Activated naive CD8-positive, alpha-beta T cell treated with anti-CD3 and anti-CD28 coated beads, Interleukin-2, amount 50 U/mL, for 24 hours (primary cell): ENCODE results near the gene RNF157.

Source experiments
- ATAC-seq: fragments of 150-1000 bp; cut with Tn5 transposase; one replicate; pipeline ENCODE4 v1.10.0; 2021
- DNase-seq: peaks from one replicate; pipeline ENCODE4 v3.0.0; 2021
- H3K27ac Mint-ChIP-seq: one replicate; pipeline ENCODE4 v1.8.0; 2021; ENCODE audit warnings: mild to moderate bottlenecking, mixed read lengths
- H3K27me3 Mint-ChIP-seq: one replicate; pipeline ENCODE4 v1.8.0; 2021; ENCODE audit warnings: mixed read lengths
- H3K36me3 Mint-ChIP-seq: one replicate; pipeline ENCODE4 v1.8.0; 2021; ENCODE audit warnings: low read depth, mixed read lengths
- H3K4me1 Mint-ChIP-seq: one replicate; pipeline ENCODE4 v1.8.0; 2021; ENCODE audit warnings: mixed read lengths
- H3K4me3 Mint-ChIP-seq: one replicate; pipeline ENCODE4 v1.8.0; 2021; ENCODE audit warnings: mild to moderate bottlenecking, moderate library complexity, mixed read lengths
- H3K9me3 Mint-ChIP-seq: one replicate; pipeline ENCODE4 v1.8.0; 2021; ENCODE audit warnings: mixed read lengths

Gene RNF157

GRCh38 chr17:76123191-76123499, 117.1 kb downstream of the RNF157 start:
- DNase-seq: no peak
- Mint-ChIP-seq H3K36me3 (no peaks in the 10 kb centered on the region), H3K9me3 (no peaks in the 10 kb centered on the region), H3K27me3 (no peaks in the 10 kb centered on the region), H3K4me1 (peaks cover 21% of the 10 kb centered on the region), H3K27ac (peak overlapping the region; percentile 35), H3K4me3 (no peak overlapping the region)
- no peak for ATAC-seq

GRCh38 chr17:76122431-76123190, 117.7 kb downstream of the RNF157 start:
- Mint-ChIP-seq H3K27ac (peak overlapping the region; percentile 74), H3K4me1 (peaks cover 21% of the 10 kb centered on the region), H3K27me3 (no peaks in the 10 kb centered on the region), H3K9me3 (no peaks in the 10 kb centered on the region), H3K36me3 (no peaks in the 10 kb centered on the region), H3K4me3 (no peak overlapping the region)
- ATAC-seq (no peak), DNase-seq (no peak)

DNA sequence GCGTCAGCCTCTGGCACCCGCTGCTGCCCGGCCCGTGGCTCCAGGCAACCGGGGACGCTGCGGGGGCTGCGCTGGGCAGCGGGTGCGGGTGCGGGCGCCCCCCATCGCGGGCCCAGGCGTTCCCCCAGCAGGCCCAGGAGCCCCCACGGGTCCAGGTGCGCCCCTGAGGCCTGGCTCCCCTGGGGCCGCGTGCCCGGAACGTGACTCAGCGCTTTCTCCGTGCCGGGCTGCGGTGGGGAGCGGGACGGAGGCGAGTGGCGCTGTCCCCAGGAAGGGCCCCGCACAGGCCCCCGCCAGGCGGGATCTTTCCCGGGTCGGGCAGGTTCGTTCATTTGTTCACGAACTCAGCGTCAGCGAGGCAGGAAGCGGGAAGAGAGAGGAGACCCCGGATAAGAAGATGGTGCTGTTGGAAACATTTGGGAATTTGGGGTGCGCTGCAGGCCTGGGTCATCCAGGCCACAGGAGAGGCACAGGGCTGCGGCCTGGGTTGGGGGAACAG, 118.3 kb downstream of the RNF157 start:
- DNase-seq (peak; percentile 38), ATAC-seq (no peak)
- Mint-ChIP-seq H3K9me3 (no peaks in the 10 kb centered on the region), H3K27ac (peak overlapping the region; percentile 74), H3K27me3 (no peaks in the 10 kb centered on the region), H3K36me3 (no peaks in the 10 kb centered on the region), H3K4me3 (no peak overlapping the region), H3K4me1 (peaks cover 18% of the 10 kb centered on the region)

- Mint-ChIP-seq H3K36me3 (no peaks in the 10 kb centered on the region), H3K4me3 (no peak overlapping the region), H3K4me1 (peaks cover 8% of the 10 kb centered on the region), H3K27me3 (no peaks in the 10 kb centered on the region), H3K27ac (no peak overlapping the region), H3K9me3 (no peaks in the 10 kb centered on the region)
- no peak for ATAC-seq
- DNase-seq: no peak
Measured at GRCh38 chr17:76120658-76121008, 119.7 kb downstream of the RNF157 start.

GRCh38 chr17:76119409-76120371, 120.6 kb downstream of the RNF157 start:
- ATAC-seq: no peak
- Mint-ChIP-seq H3K4me3 (no peak overlapping the region), H3K27ac (no peak overlapping the region), H3K27me3 (no peaks in the 10 kb centered on the region), H3K9me3 (no peaks in the 10 kb centered on the region), H3K4me1 (peaks cover 8% of the 10 kb centered on the region), H3K36me3 (no peaks in the 10 kb centered on the region)
- no peak for DNase-seq

DNA sequence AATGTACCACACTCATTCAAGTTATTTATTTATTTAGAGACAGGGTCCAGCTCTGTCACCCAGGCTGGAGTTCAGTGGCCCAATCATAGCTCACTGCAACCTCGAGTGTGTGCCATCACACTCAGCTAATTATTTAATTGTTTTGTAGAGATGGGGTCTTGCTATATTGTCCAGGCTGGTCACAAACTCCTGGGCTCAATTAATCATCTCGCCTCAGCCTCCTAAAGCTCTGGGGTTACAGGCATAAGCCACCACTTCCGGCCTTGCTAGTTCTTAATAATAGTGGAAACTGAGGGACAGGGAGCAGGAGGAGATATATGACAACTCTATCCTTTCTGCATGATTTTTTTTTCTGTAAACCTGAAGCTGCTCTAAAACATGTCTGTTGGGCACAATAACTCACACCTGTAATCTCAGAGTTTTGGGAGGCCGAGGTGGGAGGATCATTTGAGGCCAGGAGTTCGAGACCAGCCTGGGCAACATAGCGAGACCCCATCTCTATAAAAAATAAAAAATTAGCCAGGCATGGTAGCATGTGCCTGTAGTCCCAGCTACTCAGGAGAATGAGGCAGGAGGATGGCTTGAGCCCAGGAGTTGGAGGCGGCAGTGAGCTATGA, 125.0 kb downstream of the RNF157 start:
- H3K27me3 Mint-ChIP-seq: no peaks in the 10 kb centered on the region
- no peaks in the 10 kb centered on the region for H3K9me3 Mint-ChIP-seq
- no peak overlapping the region for H3K4me3 Mint-ChIP-seq
- ATAC-seq: no peak
- no peaks in the 10 kb centered on the region for H3K4me1 Mint-ChIP-seq
- no peak for DNase-seq
- H3K27ac Mint-ChIP-seq: no peak overlapping the region
- no peaks in the 10 kb centered on the region for H3K36me3 Mint-ChIP-seq

GRCh38 chr17:76111956-76112355, 128.3 kb downstream of the RNF157 start:
- Mint-ChIP-seq H3K27me3 (no peaks in the 10 kb centered on the region), H3K4me1 (no peaks in the 10 kb centered on the region), H3K36me3 (no peaks in the 10 kb centered on the region), H3K4me3 (no peak overlapping the region), H3K27ac (no peak overlapping the region), H3K9me3 (no peaks in the 10 kb centered on the region)
- DNase-seq: no peak
- no peak for ATAC-seq

GRCh38 chr17:76107509-76107908, 132.8 kb downstream of the RNF157 start:
- ATAC-seq: no peak
- no peaks in the 10 kb centered on the region for H3K27me3 Mint-ChIP-seq
- no peaks in the 10 kb centered on the region for H3K36me3 Mint-ChIP-seq
- no peaks in the 10 kb centered on the region for H3K9me3 Mint-ChIP-seq
- no peak overlapping the region for H3K27ac Mint-ChIP-seq
- no peak for DNase-seq
- H3K4me1 Mint-ChIP-seq: peaks cover 12% of the 10 kb centered on the region
- H3K4me3 Mint-ChIP-seq: no peak overlapping the region

- Mint-ChIP-seq H3K4me1 (peaks cover 17% of the 10 kb centered on the region), H3K9me3 (no peaks in the 10 kb centered on the region), H3K27ac (peak overlapping the region; percentile 3), H3K27me3 (no peaks in the 10 kb centered on the region), H3K36me3 (no peaks in the 10 kb centered on the region), H3K4me3 (no peak overlapping the region)
- ATAC-seq: no peak
- DNase-seq: no peak
Measured at GRCh38 chr17:76106703-76107102, 133.6 kb downstream of the RNF157 start.

GRCh38 chr17:76104896-76105231, 135.4 kb downstream of the RNF157 start:
- peak overlapping the region; percentile 95 for H3K27ac Mint-ChIP-seq
- peak overlapping the region; percentile 96 for H3K4me3 Mint-ChIP-seq
- ATAC-seq (no peak), DNase-seq (no peak)
- no peaks in the 10 kb centered on the region for H3K27me3 Mint-ChIP-seq
- H3K4me1 Mint-ChIP-seq: peaks cover 19% of the 10 kb centered on the region
- H3K36me3 Mint-ChIP-seq: peaks cover 7% of the 10 kb centered on the region
- no peaks in the 10 kb centered on the region for H3K9me3 Mint-ChIP-seq

DNA sequence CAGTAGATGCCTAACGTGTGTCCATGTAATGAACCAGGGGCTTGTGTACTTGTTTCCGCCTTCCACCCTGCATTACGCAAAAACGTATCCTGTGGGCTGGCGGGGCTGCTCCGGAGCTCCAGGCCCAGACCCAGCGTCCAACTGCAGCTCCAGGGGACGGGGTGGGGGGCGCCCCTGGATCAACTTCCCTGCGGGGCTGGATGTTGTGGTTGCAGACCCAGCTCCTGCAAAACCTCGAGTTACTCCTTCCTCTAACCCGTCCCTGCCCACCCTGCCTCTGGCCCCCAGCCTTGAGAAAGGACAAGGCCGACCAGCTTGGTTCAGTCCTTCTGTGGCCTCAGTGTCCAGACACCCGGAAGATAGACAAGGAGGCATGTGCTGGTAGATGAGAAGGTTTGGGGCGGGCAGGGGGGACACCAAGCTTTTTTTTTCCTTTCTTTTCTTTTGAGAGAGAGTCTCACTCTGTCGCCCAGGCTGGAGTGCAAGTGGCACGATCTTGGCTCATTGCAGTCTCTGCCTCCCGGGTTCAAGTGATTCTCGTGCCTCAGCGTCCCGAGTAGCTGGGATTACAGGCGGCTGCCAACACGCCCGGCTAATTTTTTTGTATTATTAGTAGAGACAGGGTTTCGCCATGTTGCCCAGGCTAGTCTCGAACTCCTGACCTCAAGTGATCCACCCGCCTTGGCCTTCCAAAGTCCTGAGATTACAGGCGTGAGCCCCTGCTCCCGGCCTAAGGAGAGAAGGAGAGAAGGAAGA, 136.0 kb downstream of the RNF157 start:
- Mint-ChIP-seq H3K27ac (peak overlapping the region; percentile 95), H3K4me3 (peak overlapping the region; percentile 96), H3K27me3 (no peaks in the 10 kb centered on the region), H3K9me3 (no peaks in the 10 kb centered on the region), H3K36me3 (peaks cover 7% of the 10 kb centered on the region), H3K4me1 (peaks cover 19% of the 10 kb centered on the region)
- DNase-seq: no peak
- no peak for ATAC-seq

DNA sequence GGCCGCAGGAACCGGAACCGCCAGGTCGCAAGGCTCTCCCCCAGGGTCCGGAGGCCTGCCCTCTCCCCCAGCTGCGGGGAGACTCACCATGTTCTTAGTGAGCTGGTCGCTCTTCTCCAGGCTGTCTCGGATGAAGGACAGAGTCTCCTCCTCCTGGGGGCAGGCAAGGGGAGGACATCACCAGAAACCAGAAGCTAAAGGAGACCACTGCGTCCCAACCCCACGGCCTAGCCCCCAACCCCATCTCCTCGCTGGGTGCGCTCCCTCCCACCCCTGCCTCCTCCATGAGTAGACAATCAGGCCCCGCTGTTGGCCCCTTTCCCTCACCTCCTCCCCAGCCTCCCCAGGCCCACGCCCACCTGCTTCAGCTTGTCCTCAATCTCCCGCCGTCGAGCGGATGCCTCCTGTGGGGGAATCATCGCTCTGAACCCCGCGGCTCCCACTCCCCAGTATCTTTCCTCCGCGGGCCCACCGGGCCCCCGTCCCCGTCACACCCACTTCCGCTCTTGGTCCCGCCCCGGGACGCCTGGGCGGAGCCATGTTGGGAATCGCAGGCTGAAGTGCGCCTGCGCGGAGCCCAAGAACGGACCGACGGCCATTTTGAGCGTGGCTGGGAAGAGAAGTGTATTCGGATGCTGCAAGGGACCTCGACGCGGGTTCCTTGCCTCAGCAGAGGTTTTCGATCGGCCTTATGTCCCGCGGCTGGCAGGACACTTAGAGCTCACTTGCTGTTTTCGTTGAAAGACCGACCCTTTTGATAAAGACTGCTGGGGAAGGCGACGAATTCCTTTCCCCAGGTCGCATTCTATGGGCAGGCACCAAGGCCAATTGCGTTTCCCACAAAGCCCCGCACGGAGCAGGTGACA, 136.8 kb downstream of the RNF157 start, which contains the start of gene EXOC7:
Gene EXOC7, minus strand, starts transcription at position 514 of the 866 bp plus-strand sequence. Its CDS starts 95 bp downstream, at position 419.
- ATAC-seq: peak; percentile 85

DNA sequence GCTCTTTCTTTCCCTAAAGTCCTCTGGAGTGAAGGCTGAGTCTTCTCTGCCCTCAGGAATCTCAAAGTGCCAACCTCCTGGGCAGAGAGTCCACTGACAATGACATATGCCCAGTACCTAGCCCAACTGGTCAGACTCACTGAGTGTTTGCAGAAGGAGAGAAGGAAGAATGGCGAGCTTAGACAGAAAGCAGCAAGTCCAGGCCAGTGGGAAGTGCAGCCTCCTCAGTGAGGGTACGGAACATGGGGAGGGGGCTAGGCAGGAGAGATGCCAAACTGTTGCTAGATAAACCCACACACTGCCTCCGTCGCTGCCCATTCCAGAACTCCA, 137.4 kb downstream of the RNF157 start:
- Mint-ChIP-seq H3K27me3 (no peaks in the 10 kb centered on the region), H3K4me3 (peak overlapping the region; percentile 96), H3K4me1 (peaks cover 19% of the 10 kb centered on the region), H3K9me3 (no peaks in the 10 kb centered on the region), H3K27ac (peak overlapping the region; percentile 95), H3K36me3 (peaks cover 13% of the 10 kb centered on the region)
- DNase-seq (no peak), ATAC-seq (no peak)

More for the DNA sequence above, 136.8 kb downstream of the RNF157 start, which contains the start of gene EXOC7:
- Mint-ChIP-seq H3K36me3 (peaks cover 12% of the 10 kb centered on the region), H3K27ac (peak within 1 kb of the TSS; percentile 95), H3K27me3 (no peaks in the 10 kb centered on the region), H3K4me3 (peak within 1 kb of the TSS; percentile 96), H3K9me3 (no peaks in the 10 kb centered on the region), H3K4me1 (peaks cover 19% of the 10 kb centered on the region)
- DNase-seq: peak; percentile 95
